Skin of body (tissue), 2 donors: Measurements from ENCODE around the gene TBPL1. TPM values are rescaled to one million over a fixed set of nuclear protein-coding genes. Genes with fewer than 3 reads are reported as not detected.
"Not testable (repeated sequence)": the region's sequence is repeated elsewhere in the genome, so short reads cannot be mapped to it uniquely, and the experiment has no call there.

ENCODE experiments used
- DNase-seq: peaks from one replicate; lab custom pipeline; 2025; lab: John Stamatoyannopoulos, UW
- total RNA-seq: library from RNA; depleted of rRNA; stranded (reverse); fragments of >200 nt; gene quantifications from one replicate; pipeline ENCODE4 v1.2.3, GENCODE V29; 2014

The TBPL1 gene
- total RNA-seq, 1 donor from 2014 or later, result 22.0 TPM

DNA sequence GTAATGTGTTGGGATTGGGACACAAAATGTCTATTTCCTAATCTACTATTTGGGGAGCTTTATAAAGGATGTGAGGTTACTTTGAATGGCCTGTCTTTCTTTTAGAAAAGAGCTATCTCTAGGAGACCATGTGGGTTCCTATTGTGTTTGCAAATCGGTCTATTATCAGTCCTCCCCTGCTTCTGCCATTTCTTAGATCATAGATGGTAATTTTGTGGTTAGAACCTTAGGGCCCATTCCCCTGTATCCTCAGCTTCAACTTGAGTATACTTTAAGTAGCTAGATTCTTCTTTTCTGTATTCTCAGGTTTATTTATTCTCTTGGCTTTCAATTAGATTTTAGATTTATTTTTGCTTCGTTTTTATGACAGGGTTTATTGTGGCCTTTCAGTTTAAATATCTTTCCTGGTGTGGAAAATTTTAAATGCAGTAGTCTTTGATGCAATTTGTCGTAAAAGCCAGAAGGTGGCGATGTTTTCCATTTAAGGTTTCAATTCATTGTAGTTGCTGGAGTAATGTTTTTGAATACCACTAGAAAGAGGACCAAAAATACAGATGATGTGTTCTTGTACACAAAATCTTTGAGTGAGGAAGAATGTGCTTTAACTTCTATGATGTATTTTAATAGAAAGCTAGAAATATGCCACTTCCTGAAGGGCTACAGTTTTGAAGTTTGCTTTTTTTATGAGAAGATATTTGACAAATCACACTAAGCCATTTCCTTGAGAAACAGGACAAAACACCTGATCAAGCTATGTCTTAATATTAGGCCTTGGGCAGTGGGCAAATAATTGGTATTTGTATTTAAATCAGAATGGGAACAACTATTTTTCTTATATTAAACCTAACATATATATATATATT lies 20.3 kb downstream of the TBPL1 start:
- peak; percentile 61 for DNase-seq

DNA sequence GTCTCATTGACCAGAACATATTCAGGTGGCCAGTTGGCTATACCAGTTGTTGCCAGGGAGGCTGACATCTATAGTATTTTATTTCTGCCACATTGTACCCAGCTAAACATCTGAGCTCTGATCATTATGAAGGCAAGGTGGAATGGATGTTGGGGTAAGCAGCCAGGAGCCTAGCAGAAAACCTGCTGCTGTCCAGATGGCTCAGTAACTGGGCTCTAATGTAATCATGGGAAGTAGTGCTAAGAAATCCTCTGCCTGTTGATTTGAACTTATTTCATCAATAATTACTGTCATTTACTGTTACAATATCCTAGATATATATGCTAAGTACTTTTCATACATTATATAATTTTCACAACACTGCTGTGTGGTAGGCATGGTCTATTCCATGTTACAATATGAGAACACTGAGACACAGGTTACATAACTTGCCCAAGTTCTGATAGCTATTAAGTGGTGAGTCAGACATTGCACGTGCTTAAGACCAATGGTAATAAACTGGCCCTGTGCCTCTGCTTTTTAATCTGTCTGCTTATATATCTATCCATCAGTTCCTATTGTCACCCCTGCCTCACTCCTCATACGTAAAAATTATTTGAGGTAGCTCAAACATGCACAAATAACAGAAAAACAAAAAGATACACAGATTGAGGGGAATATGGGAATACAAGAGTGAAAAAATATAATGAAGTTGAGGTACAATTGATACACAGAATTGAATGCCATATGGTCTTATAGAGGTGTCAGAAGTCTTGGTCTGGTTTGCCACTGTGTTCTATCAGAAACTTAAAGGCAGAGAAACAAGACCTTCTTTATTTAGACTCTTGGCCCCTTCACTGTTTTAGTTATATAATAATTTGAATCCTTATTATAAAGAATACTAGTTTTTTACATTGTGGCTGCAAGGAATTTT lies 25.2 kb downstream of the TBPL1 start:
- no peak for DNase-seq

DNA sequence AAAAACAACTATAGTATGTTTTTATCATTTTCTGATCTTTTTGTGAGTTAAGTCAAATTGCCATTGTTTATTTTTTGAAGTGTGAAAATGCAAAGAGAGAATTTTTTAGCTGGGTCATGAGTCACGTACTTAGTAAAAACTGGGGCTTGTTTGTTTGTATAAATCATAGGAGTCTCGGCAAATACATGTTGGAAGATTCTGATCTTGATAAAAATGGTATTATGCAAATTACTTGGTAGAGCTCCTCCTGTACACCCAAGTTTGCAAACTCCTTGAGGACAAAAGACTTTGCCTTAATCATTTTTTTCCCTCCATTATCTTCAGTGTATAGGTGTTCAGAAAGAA lies 25.8 kb downstream of the TBPL1 start:
- no peak for DNase-seq

DNA sequence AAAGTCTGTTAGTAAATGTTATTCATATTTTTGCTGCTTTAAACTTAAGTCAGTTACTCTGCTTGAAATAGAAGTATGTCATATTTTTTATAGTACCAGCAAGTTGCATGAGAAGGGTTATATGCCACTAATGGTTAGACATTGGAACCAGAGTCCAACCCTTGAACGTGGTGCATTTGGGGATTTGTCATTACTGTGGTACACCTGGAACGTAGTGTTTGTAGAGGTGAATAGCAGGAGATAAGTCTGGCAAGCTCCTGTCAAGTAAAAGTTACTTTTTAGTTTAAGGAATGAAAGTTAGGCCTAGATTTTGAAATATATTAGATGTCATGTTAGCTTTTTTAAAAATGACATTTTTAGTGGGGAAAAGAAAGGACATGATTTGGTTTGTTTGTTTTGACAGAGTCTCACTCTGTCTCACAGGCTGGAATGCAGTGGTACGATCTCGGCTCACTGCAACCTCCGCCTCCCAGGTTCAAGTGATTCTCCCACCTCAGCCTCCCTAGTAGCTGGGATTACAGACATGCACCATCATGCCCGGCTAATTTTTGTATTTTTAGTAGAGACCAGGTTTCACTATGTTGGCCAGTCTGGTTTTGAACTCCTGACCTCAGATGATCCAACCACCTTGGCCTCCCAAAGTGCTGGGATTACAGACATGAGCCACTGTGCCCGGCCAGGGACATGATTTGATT lies 26.4 kb downstream of the TBPL1 start:
- DNase-seq, result not testable (repeated sequence)

DNA sequence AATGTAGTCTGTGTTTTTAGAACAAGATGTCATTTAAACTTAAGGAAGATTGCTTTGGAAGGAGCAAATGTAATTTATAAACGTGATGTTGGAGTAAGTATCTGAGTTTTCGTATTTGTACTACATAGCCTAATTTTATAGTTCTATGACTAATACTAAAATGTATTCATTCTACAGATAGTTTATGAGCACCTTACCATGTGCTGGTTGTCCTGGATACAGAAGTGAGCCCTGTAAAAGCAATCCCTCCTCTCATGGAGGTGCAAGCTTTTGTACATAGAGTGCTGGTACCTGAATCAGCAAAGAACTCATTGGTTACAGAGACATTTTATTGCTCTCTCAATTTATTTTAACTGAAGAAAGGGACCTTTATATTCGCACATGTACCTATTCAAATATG lies 27.1 kb downstream of the TBPL1 start:
- DNase-seq, result no peak

DNA sequence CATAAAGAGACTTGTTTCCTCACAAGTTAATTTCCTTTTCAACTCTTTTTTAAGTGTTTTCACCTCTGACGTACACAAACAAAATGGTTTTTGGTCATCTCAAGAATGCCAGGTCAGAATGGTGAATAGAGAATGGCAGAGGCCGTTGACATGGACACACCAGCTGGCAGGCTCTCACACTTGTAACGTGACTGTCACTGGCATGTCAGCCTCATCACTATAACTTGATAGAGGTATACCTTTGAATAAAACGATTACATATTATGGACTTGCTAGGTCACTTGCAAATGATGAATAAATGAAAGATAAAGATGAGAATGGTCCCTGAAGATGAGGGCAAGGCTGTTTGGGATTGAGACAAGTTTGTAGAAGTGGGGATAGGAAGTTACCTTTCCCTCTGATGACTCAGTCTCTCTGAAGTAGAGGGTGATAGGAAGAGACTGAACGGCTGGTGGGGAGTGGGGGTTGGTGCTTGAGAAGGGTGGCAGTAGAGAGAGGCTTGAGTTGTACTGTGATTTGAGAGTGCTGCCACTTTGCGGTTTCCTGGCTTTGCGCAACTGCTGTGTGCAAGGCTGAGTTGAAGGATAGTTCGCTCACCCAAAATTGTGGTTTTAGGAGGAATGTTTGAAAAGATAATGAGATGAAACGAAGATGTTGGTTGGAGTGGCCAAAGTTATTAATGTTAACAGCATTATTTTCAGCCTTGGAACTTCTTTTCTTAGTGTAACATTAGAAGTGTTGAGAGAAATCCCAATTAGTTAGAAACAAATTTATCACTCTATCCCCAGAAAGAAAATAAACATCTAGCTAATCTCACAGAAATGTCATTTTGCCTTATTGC lies 30.3 kb downstream of the TBPL1 start:
- no peak for DNase-seq

DNA sequence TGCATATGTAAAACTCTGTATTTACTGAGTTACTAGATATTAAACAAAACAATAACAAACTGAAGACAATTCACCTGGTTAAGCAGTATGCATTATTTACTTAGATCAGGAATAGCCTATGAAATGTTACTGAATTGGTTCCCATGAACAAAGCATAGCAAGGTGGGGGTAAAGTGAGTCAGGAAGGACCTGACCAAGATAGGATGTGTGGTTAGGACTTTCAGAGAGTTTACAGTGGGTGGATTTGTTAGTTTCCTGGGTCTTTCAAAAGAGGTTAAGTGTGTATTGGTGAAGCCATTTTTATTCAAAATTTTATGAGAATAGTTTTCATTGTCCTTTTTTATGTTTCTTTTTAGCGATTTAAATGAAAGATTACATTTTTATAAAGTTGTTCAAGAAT lies 32.9 kb downstream of the TBPL1 start:
- DNase-seq, result no peak

DNA sequence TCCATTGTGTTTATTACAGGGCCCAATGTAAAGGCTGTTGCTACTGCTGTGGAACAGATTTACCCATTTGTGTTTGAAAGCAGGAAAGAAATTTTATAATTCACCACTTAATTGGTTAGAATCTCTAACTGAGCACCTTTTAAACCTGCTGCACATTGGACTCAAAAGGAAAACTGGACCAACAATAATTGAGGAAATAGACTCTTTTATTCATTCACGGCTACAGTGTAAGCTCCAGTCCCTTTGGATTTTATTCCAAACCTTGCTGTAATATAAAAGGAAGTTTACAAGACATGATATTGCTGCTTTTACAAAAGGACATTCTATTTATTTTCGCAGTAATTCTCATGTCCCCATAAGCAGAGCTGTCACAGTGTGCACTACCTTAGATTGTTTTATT lies 33.9 kb downstream of the TBPL1 start:
- DNase-seq, result no peak

DNA sequence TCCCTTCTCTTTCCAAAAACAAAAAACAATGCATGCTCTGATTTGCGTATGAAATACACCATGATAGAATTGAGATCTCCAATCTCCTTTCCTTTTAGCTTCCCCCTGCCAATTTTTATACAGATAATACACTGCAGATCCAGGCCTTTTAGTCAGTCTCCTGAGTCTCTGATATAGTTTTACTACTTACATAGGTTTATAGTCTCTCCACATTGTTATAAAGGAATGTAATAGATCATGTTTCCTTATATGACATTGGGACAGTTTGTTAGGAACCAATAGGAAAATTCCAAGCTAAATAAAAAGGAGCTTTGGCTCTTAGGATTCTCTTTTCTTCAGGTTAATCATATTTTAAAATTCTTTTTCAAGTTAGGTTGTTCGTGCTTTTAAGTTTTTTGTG lies 36.5 kb downstream of the TBPL1 start:
- DNase-seq, result no peak

DNA sequence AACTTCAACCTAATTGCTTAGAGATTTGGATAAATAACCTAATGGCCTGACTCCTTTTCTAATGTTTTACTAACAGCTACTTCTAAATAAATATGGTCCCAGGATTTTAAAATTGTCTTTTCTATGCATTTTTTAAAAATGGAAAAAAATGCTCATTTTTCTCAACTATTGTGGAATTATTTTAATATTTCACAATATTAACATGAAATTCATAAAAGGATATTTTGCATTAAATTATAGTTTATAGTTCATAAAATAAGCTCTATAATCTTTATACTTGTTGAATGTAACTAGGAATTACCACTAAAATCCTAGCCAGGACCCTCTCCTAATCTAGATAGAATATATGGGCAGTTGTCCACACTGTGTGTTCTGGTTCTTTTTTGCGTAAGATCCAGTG lies 37.3 kb downstream of the TBPL1 start:
- no peak for DNase-seq

DNA sequence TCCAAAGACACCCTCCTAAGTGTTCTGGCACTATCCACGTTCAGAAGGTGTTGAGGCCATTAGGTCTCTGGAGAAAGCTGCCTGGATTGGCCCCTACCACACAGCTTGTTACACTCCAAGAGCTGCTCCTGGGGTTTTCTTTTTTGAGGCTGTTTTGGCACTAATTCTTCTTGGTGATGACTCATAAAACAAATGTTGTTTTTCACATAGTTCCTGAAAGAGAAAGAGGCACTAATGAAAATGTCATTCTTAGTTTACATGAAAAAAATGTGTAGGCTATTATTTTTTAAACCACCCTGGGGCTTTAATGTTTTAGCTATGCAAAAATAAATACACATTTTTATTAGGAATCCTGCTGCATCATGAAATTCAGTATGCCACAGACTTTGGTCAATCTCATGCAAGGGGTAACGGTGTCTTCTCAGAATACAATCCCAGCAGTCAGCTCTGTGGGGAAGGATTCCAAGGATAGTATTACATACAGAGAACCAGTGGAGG lies 38.1 kb downstream of the TBPL1 start:
- DNase-seq, result no peak

DNA sequence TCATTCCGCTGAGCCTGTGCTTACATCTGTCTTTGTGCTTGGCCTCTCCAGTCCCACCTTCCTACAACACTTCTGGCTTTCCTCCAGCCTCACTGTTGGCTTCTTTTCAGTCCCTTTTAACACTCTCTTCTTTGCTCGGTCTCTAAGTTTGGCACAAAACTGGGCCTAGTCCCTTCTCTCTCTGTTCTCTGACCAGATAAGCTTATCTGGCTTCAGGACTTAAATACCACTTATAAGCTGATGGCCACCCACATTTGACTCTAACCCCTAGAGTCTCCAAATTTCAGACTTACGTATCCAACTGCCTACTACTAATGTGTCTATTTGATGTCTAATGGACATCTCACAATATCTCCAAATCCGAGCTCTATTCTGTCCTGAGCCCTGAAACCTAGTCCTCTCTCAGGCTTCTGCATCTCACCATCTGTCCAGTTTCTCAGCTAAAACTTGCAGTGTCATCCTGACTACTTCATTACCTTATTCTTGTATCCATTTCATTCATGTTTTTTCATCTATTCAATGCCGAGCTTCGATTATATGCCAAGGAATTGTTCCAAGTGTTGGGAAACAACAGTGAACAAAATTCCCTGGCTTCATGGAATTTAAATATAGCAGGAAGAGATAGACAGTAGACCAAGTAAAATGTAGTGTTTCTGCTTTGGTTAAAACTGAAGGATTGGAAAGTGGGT lies 40.1 kb downstream of the TBPL1 start:
- DNase-seq, result no peak

DNA sequence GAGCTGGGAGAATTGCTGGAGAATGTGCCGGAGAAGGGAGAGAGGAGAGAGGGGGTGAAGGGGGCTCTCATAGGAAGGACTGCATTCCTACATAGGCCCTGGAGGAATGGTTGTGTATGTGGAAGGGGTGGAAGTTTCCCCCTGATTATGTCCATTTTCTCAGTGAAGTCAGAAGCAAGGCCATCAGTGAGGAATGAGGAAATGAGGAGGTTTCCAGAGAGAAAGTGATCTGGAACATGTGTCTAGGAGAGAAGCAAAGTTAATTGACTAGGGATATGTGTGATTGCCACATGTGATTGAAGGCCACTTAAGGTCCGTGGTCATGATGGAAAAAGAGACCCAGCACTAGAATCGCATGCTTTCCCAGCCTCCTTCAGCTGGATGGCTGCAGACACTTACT lies 42.3 kb downstream of the TBPL1 start:
- DNase-seq, result no peak

DNA sequence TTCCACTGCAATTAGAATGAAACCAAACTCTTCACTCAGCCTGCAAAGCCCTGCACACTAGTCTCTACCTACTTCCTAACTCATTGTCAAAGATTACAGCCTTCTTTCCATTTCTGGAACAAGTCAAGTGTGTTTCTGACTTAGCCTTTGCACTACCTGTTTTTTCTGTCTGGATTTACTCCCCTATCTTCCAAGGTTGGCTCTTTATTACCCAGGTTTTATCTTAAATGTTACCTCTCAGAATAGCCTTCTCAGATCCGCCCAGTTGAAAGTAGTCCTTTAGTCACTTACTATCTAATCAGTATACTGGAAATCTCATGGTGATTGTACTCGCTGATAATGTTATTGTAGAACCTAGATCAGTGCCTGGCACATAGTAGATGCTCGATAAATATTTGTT lies 42.7 kb downstream of the TBPL1 start:
- no peak for DNase-seq

DNA sequence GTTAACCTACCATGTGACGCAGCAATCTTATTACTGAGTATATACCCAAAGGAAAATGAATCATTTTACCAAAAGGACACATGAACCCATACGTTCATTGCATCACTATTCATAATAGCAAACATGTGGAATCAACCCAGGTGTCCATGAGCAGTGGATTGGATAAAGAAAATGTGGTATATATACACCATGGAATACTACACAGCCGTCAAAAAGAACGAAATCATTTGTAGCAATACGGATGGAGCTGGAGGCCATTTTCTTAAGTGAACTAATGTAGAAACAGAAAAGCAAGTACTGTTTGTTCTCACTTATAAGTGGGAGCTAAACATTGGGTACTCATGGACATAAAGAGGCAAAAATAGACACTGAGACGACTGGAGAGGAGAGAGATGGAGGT lies 44.2 kb downstream of the TBPL1 start:
- no peak for DNase-seq

DNA sequence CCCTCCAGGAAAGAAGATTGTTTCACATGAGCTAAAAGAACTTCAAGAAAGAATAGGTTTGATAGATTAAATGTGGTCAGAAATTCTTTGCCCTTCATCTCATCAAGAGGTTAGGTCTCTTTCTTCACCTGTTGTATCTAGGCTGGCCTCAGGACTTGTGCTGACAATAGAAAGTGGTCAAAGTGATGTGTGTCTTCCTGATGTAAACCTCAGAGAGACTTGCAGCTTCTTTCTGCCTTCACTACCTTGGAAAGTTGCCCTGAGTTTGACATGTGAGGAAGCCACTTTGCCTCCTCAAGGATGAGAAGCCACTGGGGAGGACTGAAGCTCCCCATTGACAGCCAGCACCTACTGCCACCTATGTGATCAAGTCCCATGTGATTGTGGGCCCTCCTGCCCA lies 46.3 kb downstream of the TBPL1 start:
- DNase-seq, result no peak

DNA sequence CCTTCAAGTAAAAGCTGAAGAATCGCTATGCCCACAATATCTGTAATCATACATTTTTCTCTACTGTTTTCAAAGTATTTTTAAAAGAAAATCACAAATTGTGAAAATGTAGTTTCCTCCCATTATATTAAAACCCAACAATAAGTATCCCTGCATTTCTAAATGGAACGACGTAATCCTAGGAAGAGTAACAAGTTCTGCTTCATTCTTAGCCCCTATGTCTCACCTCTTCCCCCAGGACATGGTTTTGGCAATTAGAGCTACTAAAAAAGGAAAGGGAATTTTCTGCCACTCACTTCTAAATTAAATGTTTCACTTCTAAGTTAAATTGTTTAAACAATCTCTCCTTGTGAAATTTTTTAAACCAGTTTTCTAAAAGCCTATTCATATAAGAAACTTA lies 47.4 kb downstream of the TBPL1 start:
- no peak for DNase-seq

DNA sequence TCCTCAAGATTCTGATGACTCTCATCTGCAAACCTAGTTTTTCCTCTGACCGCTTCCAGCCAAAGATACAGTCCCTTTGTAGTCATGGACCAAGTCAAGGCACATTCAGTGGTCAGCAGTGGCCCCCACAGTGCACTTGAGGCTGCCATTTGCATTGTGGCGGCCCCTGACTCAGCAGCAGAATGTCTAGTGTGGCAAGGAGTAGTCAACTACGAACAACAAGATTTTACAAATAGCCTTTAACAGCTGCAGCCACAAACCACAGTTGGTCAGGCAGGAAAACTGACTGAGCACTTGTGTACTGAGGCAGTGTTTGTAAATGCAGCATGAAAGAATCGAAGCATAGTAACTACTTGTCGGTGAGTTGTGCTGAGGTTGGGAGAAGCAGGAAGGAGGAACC lies 49.8 kb downstream of the TBPL1 start:
- no peak for DNase-seq

DNA sequence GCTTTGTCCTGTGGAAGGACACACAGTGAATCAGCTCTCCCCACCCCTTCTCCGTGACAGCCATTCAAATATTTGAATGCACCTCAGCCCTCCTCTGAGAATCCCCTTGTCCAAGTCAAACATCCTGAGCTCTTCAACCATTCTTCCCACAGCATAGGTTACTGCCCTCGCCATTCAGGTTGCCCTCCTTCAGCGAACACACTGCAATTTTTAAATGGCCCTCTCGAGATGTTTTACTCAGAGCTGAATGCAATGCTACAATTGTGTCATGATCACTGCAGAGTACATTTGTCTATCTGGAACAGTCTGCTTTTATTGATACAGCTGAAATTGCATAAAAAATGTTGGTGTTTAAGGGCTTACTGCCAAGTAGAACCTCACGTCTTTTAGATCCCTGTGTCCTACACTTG lies 50.5 kb downstream of the TBPL1 start:
- no peak for DNase-seq

DNA sequence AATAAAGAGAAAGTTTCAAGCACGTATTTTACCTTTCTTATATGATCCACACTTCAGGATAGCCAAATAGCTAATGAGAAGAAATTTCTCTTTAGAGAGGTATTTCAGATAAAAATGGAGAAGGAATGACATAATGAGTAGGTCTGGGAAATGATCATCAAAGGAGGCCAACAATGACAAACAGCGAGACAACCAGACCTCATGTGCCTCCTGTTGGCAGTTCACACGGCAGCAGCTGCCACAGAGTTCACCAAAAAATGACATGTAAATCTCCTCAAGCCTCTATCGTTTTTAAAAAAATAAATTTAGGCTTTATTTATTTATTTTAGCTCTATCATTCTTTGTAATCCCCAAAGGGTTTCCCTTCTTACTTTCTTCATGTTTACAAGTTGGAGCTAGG lies 51.7 kb downstream of the TBPL1 start:
- DNase-seq, result no peak
